NT2/D1 (cell line): ENCODE data around the gene NHLRC2.

Experiments used
- SUZ12 ChIP-seq: IDR thresholded peaks from 2 replicates; pipeline ENCODE4 v1.6.1; 2011; ENCODE audit not compliant: insufficient read length, insufficient read depth; ENCODE audit errors: extremely low read depth
- YY1 ChIP-seq: IDR thresholded peaks from 2 replicates; pipeline ENCODE4 v1.6.1; 2011; ENCODE audit not compliant: insufficient read length, insufficient read depth

DNA sequence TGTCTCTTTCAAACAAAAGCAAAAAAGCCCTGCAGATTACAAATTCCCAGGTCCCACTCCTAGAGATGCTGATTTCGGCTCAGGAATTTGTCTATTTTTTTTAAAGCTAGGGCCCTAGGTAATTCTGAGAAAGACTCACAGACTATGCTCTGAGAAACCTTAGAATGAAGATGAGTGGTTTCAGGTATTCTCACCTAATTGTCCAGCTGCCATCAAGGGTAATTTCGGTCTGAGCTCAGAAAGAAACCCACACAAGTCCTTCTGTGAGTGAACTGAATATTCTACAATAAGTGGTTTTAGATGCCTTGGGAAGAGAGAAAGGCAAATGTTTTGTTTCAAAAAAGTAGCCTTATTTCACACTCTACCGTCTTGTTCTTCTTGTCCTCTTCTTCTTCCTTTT lies 46.3 kb upstream of the NHLRC2 start:
- no peak for TF ChIP-seq SUZ12
- no peak for TF ChIP-seq YY1
